HG02798 (cell line): ENCODE data around the gene RAB3C.

Experiments used
- ATAC-seq: cut with Tn5 transposase; IDR thresholded peaks from one replicate; pipeline ENCODE4 v1.9.1; 2021; ENCODE audit warnings: mild to moderate bottlenecking; ENCODE audit not compliant: unreplicated experiment, poor library complexity

RAB3C gene

GRCh38 chr5:58902305-58902704 is 319.4 kb downstream of the RAB3C start:
- ATAC-seq = no peak

DNA sequence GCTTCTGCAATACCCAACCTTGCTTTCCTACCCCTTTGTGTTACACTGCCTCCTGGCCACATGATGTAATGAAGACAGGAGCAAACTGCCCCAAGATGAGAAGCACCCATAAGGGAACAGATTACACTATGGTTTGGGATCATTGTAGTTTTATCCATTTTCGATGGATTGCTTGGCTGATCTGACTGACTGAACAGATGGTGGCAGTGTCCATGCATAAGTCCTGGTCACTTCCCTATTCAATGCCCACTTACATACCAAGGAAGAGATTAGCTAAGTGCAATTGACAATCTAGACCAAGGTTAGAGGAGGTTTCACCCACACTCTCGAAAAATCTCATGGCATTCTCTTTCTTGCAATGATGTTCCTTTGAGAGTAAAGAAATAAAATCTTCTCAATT is 319.9 kb downstream of the RAB3C start:
- no peak for ATAC-seq

DNA sequence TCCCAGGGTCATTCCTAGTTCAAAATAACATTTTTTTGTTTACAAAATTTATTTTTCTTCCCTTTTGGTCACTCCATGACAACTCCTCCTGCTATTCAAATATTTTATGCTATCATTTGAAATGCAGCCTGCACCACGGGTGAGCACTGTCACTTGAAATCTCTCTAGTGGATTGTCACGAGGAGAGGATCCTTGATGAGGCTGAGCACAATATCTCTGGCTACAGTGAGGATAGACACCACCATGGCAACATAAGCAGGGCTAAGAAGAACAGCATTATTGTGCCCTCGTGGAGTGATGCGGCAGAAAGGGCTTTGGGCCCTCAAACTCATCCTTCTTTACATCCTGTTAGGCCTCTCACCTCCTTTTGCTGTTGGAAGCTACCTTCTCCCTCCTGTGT is 321.9 kb downstream of the RAB3C start:
- ATAC-seq = no peak

DNA sequence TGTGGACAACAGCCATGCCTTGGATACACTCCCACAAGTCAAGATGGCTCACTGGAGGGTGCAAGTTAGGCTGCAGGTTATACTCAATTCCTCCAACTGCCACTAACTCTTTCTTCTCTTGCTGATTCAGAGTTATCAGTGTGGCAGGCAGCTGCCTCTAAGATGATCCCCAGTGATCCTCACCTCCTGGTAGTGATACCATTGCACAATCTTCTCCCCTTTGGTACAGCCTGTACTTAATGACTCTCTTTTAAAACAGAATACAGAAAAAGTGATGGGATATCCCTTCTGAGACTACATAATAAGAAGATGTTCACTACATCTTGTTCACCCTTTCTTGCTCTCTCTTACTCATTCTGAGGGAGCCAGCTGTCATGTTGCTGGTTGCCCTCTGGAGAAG is 323.1 kb downstream of the RAB3C start:
- ATAC-seq = no peak
